ENCODE results near the gene ZC2HC1C.
"Not testable (repeated sequence)": the region's sequence is repeated elsewhere in the genome, so short reads cannot be mapped to it uniquely, and the experiment has no call there.

ZC2HC1C gene

DNA sequence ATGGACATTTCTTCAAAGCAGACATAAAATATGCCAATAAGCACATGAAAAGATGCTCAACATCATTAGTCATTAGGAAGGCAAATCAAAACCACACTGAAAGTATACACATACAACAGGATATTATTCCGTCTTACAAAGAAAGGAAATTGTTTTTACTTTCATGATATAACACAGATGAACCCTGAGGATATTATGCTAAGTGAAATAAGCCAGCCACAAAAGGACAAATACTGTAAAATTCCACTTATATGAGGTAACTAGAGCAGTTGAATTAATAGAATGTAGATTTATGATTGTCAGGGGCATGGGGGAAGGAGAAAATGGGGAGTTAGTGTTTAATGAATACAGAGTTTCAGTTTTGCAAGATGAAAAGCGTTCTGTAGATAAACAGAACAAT lies 9.8 kb upstream of the ZC2HC1C start:
- DNase-seq = no peak

DNA sequence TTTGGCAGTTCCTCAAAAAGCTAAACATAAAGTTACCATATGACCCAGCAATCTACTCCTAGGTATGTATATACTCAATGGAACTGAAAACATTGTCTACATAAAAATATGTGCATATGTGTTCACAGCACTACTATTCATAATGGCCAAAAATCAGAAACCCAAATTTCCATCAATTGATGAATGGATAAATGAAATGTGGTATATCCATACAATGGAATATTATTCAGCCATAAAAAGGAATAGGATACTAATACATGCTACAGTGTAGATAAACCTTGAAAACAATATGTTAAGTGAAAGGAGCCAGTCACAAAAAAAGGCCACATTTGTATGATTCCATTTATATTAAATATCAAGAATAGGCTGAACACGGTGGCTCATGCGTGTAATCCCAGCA lies 9.0 kb upstream of the ZC2HC1C start:
- no peak for DNase-seq

GRCh38 chr14:75063013-75063412 lies 6.4 kb upstream of the ZC2HC1C start:
- DNase-seq = no peak

DNA sequence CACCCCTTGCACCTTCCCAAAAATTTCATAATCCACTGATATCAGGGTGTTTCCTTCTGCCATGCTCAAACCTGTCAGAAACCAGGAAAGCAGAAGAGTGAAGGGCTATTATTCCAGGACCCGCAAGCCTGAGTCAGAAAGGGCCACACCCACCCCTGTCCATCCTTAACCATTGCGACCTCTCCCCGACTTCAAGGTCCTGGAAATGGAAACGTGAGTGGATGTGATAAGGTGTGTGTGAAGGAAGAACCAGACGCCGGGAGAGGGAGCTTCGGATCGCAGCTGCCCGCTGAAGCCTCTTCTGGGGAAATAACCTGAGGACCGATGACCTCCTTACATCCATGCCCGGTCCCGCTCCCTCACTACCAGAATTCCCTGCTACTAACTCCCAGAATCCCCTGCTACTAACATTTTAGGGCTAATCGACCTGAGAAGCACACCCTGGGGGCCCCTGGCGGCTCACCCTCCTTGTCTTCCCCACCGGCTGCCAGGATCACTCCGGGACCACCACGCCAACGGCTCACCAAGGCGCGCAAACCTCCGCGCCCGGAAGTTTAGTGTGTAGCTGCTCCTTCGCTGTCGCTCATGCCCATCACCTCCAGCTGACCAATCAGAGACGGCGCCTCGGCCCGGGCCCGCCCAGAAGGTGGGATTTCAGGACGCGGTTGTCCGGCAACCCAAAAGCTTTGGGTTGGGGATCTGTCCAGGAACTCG lies 5.8 kb upstream of the ZC2HC1C start, which contains the start of gene ACYP1:
ACYP1 (minus strand) TSS at position 534 of the 714 bp plus-strand sequence; CDS start at position 63, 471 bp downstream.
- peak; percentile 9 for DNase-seq

DNA sequence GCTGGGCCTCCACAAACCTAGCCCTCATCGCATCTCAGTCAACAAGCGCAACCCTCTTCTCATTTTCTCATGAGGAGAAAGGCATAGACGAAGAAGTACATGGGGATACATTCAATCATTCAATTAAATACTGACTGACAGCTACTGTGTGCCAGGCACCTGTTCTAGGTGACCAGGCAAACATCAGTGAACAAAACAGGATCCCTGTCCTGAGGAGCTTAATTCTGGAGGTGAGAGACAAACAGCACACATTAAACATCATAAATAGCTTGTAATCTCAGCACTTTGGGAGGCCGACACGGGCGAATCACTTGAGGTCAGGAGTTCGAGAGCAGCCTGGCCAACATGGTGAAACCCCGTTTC lies 5.3 kb upstream of the ZC2HC1C start:
- DNase-seq = no peak

DNA sequence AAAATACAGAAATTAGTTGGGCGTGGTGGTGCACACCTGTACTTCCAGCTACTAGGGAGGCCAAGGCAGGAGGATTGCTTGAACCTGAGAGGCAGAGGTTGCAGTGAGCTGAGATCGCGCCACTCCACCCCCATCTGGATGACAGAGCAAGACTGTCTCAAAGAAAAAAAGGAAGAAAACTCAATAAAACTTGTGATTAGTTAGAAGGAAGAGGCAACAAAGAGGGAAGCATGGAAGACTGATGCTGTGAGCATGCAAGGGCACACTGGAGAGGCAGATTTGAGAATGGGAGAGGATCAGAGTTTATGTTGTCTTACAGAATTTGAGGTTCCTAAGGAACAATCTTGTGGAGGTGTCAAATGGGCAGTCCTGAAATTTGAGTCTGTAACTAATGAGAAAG lies 2.8 kb upstream of the ZC2HC1C start:
- no peak for DNase-seq

DNA sequence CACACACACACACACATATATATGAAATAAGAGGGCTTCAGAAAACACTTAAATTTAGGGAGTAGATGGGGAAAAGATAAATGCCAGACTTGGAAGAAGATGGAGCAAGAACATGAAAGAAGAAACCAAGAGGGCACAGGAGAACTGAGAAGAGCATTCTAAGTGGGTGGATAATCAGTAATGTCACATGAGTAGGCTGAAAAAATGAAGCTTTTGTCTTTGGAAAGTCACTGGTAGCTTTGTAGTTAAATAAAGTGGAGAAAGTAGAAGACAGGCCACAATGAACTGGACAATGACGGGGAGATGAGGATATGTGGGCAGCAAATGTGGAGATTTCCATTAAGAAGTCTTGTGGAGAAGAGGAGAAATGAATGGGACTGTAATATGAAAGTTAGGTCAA lies 2.2 kb upstream of the ZC2HC1C start:
- DNase-seq = no peak

DNA sequence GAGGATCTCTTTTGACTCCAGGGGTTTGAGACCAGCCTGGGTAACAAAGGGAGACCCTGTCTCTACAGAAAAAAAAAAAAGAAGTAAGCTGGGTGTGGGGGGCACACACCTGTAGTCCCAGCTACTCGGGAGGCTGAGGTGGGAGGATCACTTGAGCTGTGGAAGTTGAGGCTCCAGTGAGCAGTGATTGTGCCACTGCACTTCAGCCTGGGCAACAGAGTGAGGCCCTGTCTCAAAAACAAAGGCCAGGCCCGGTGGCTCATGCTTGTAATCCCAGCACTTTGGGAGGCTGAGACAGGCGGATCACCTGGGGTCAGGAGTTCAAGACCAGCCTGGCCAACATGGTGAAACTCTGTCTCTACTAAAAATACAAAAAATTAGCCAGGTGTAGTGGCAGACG lies 1.7 kb upstream of the ZC2HC1C start:
- DNase-seq = not testable (repeated sequence)

DNA sequence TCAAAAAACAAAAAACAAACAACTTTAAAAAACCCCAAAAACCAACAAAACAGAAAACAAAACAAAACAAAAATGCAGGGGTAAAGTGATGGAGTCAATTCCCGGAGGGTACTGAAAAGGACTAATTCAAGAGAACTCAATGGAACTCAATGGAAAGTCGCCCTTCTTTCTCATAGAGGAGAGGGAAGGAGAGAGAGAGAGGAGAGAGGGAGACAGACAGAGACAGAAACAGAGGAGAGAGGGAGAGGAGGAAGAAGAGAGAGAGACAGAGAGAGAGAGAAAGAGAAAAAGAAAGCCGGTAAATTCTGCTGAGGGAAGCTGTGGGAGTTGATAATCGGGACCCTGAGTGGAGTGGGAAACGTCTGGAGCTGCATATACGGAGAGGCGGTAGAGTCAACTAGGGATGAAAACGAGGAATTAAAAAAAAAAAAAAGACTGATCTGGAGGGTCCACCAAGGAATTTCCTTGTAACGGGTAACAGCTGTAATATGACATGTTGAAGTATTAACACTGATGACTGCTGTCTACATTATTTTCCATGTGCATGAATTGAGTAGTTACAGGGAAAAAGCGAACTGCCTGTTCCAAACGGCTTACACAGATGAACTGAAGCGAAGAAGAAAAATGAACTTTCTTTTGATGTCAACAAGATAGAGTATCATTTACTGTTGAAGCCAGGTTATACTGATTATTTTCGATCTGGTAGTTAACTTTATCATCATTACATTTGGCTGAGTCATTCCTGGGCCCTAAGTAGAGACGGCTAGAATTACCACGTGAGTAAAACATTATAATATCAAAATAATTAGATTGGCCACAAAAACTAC lies 934 bp upstream of the ZC2HC1C start:
- no peak for DNase-seq

DNA sequence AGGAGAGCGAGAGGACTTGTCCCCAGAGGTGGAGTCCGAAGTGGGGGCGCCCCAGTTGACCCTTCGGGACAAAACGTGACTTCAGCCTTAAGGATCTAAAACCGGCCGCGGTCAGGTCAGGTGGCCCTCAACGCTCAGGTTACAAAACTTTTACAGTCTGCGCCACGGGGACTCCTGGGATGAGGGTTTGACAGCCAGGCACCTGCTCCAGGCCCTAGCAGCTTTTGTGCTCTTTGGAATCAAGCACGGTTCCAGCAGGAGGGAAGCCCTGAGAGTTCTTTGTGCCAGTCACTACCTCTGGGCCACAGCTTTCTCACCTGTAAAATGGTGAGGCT lies 337 bp downstream of the ZC2HC1C start:
- DNase-seq = no peak

DNA sequence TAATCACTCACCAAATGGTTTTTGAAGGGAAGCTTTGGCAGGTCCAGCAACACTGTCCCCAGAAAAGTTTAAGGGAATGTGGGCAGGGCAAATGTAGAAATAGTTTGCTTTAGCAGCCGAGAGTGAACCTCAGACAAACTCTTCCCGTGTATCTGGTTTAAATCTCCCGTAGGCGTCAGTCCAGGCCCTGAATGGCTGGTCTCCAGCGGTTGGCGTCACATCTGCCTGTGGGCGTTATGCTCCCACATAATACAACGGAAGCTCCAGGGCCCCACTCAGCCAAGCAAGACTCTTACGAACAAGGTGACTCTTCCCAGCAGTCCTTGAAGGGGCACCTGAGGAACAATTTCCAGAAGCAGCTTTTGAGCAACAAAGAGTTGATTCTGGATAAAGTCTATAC lies 942 bp downstream of the ZC2HC1C start:
- DNase-seq = no peak

- no peak for DNase-seq
Observed at GRCh38 chr14:75077794-75078193, 8.4 kb downstream of the ZC2HC1C start.

- DNase-seq = no peak
Observed at GRCh38 chr14:75079521-75079920, 10.1 kb downstream of the ZC2HC1C start.

- DNase-seq = no peak
Observed at GRCh38 chr14:75081660-75082229, 12.3 kb downstream of the ZC2HC1C start.

DNA sequence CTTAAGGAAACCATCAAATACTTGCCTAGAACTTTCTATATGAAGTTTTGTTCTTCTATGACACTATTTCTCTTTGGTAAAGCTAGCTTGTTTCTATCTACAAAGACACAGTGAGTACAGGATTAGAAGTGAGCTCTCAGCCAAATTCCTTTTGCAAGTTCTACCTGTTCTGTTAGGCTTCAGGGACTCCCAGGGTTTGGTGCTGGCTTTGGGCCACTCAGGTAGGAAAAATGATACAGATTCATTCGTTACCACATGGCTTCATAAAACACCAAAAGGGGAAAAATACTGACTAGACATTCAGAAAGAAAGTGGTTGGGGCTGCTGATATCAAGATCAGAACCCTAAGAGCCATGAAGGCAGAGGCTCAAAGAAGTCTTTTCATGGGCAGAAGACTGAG lies 13.8 kb downstream of the ZC2HC1C start:
- no peak for DNase-seq

DNA sequence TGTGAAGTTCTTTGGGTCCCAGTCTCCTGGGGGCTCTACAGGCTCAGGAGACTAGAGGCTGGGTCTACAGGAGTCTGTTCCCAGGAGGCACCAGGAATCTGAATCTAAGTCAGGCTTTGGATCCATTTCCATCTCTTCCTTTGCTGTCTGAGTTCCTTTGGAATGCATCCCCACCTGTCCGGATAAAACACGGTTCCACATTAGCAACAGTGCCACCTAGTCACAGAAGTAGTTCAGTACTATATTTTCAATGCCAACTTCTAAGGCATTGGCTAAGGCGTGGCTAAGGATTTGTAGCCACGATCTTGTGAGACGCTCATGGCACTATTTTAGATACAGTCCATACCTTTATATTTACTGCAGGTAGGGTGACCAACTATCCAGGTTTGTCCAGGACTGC lies 15.1 kb downstream of the ZC2HC1C start:
- DNase-seq = no peak

DNA sequence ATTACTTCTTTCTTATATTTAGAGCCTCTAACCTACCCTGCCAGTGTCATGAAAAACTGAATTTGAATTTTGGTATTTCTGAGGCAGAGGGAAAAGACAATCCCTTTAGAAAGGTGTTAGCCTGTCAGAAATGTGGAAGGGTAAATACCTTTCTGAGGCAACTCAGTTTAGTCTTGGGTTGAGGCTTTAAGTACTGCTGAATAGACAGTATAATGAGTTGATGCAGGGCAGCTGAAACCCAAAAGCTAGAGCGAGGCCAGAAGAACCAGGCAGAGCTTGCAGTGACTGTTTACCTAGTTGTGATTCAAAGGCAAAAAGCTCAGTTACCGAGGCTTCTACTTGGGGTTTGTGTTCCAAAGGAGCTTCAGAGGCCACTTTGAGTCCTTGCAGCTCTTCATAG lies 18.7 kb downstream of the ZC2HC1C start:
- no peak for DNase-seq

DNA sequence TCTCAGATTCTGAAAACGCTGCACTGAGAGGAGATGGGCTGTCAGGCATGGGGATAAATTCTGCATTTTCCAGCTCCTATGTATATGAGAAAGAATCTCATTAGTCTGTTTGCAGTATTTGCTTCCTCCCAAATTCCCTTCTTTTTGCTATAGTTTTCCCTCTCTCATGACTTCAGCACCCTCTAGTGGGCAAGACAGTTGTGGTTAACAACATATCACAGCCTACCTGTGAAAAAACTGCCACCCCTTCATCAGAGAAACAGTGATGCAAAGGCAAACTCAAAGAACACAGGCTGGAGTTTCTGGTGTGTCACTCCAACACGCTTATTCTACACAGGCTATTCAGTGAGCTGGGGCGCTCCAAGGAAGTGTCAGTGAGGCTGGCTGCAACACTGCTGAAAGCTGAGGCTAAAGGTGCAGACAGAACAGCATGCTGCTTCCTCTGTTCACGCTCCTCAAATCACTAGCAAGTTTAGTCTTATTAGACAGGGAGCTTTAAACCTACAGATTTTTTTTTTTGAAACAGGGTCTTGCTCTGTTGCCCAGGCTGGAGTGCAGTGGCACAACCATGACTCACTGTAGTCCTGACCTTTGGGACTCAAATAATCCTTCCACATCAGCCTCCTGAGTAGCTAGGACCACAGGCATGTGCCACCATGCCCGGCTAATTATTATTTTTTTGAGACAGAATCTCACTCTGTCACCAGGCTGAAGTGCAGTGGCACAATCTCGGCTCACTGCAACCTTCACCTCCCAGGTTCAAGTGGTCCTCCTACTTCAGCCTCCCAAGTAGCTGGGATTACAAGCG lies 19.3 kb downstream of the ZC2HC1C start:
- DNase-seq = no peak

DNA sequence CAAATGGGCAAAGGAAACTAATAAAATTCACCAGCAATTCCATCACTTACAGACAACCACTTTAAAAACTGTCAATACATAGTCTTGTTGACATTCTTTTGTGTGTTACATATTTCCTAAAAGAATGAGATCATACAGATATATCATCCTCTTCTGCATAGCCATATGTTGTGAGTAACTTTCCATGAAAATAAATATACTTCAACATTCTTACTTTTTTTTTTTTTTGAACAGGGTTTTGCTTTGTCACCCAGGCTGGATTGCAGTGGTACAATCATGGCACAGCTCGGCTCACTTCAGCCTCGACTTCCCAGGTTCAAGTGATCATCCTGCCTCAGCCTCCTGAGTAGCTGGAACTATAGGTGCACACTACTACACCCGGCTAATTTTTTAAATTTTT lies 20.9 kb downstream of the ZC2HC1C start:
- no peak for DNase-seq

DNA sequence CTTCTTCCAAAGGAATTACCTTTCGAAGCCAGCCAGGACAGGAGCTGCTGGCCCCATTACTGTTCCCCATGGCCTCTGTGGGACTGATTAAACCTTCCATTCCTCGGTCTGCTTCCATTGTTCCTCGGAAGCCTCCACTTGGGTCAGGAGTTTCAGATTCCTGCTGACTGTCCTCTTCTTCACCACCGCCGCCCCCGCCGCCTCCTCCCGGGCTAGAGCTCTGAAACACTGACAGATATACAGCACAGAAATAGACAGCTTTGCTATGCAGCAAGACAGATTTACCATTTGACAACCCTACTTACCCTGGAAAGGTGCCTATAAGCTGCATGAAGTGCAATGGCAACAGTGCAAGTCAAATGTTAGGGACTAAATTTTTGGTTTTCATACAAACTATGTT lies 21.8 kb downstream of the ZC2HC1C start:
- DNase-seq = no peak

DNA sequence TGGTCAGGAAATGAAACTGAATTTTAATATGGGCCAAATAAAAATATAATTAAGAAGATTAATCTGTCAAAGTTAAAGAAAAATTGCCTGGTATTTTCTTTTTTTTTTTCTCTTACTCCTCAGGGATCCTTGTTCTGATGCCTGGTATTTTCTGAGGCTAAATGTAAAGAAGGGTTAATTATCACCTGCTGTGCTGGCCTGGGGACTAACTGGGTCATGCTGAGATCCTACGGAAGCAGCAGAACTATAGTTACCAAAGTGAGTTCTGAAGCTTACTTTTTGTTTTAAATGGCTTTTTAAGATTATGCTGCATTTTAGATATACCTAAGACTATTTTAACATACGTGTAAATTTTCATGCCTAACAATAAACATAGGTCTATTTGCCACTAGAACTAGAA lies 23.3 kb downstream of the ZC2HC1C start:
- DNase-seq = no peak

GRCh38 chr14:75094896-75095295 lies 25.5 kb downstream of the ZC2HC1C start:
- no peak for DNase-seq

DNA sequence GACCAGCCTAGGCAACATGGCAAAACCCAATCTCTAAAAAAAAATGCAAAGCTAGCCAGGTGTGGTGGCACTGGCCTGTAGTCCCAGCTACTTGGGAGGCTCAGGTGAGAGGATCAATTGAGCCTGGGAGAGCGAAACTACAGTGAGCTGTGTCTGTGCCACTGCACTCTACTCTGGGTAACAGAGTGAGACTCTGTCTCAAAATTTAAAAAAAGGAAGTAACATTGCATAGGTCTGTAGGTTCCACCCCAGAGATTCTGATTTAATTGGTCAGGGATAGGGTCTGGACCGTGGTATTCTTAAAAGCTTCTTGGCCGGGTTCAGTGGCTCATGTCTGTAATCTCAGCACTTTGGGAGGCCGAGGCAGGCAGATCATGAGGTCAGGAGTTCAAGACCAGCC lies 26.2 kb downstream of the ZC2HC1C start:
- no peak for DNase-seq

- no peak for DNase-seq
Observed at GRCh38 chr14:75096959-75097358, 27.5 kb downstream of the ZC2HC1C start.

Measured in SIG-M5 (cell line).